K562 (cell line): ENCODE results near the gene OCEL1. TPM values are rescaled to one million over a fixed set of nuclear protein-coding genes. Genes with fewer than 3 reads are reported as not detected.

ENCODE experiments used
- ARID2 ChIP-seq: fragments of 450-650 bp; IDR thresholded peaks from 2 replicates; pipeline ENCODE4 v1.6.1; 2017; ENCODE audit warnings: antibody characterized with exemption, mild to moderate bottlenecking
- BRCA1 ChIP-seq, 2 experiments: fragments of 450-650 bp in 1 of 2; sonication (generic) in 1 of 2; formaldehyde crosslinking in 1 of 2; IDR thresholded peaks; 2 replicates each; pipeline versions ENCODE4 v1.5.0 to v1.6.1; 2017 to 2020; ENCODE audit warnings: mild to moderate bottlenecking in 1 of 2, missing genetic modification reagents in 1 of 2
- DACH1 ChIP-seq: fragments of 450-650 bp; IDR thresholded peaks from 2 replicates; pipeline ENCODE4 v1.6.1; 2018; ENCODE audit not compliant: partially characterized antibody
- ELF1 ChIP-seq: fragments of 200-800 bp; sonication (Bioruptor generic); IDR thresholded peaks from 2 replicates; pipeline ENCODE4 v1.6.1; 2016; ENCODE audit warnings: missing genetic modification characterization, missing compliant biosample characterization
- HOXB6 ChIP-seq: fragments of 250-450 bp; sonication (Bioruptor Pico); IDR thresholded peaks from 2 replicates; pipeline ENCODE4 v1.5.1; 2022; ENCODE audit warnings: mild to moderate bottlenecking, borderline replicate concordance
- POLR2B ChIP-seq: fragments of 450-650 bp; IDR thresholded peaks from 2 replicates; pipeline ENCODE4 v1.6.1; 2018; ENCODE audit warnings: low read depth; ENCODE audit not compliant: partially characterized antibody
- POLR2G ChIP-seq: fragments of 200-400 bp; formaldehyde crosslinking; IDR thresholded peaks from 2 replicates; pipeline ENCODE4 v1.6.1; 2017; ENCODE audit warnings: low read depth, mild to moderate bottlenecking, antibody characterized with exemption, low read length, moderate library complexity
- RBFOX2 ChIP-seq: fragments of 200-400 bp; formaldehyde crosslinking; IDR thresholded peaks from 2 replicates; pipeline ENCODE4 v1.6.1; 2017; ENCODE audit warnings: low read depth, mild to moderate bottlenecking, low read length, moderate library complexity
- RBM15 ChIP-seq: fragments of 200-400 bp; formaldehyde crosslinking; IDR thresholded peaks from 2 replicates; pipeline ENCODE4 v1.6.1; 2018; ENCODE audit warnings: mild to moderate bottlenecking, low read length, moderate library complexity; ENCODE audit not compliant: insufficient read depth
- ZNF282 ChIP-seq: sonication (generic); formaldehyde crosslinking; IDR thresholded peaks from 2 replicates; pipeline ENCODE4 v1.8.1; 2023; ENCODE audit warnings: missing genetic modification reagents
- ZNF778 ChIP-seq: fragments of 450-650 bp; formaldehyde crosslinking; IDR thresholded peaks from 2 replicates; pipeline ENCODE4 v1.4.0; 2020; ENCODE audit warnings: mild to moderate bottlenecking, moderate library complexity
- polyA plus RNA-seq, 8 experiments: library from polyadenylated mRNA; depleted of rRNA in 4 of 8; stranded (reverse) in 5 of 8; unstranded in 3 of 8; fragments of >200 nt; fragmentation: Nextera tagmentation in 2 of 8; fragmentation: Illumina TruSeq in 1 of 8; extraction: Ambion mirVana in 2 of 8; extraction: Trizol in 1 of 8; gene quantifications; 2 replicates each; pipeline versions ENCODE4 v1.2.1 to v1.2.3, GENCODE V29; 2011 to 2014; ENCODE audit warnings: inconsistent platforms in 1 of 8, missing spikeins in 1 of 8
- total RNA-seq, 7 experiments: library from RNA; depleted of rRNA in 6 of 7; stranded (reverse); fragments of >200 nt in 6 of 7; fragmentation: Illumina TruSeq in 2 of 7; extraction: Trizol in 2 of 7; gene quantifications; 2 replicates each; pipeline versions ENCODE4 v1.2.1 to v1.2.3, GENCODE V29; 2011 to 2021; ENCODE audit warnings: low replicate concordance in 1 of 7
- TF ChIP-seq, protein P1 (sequence below): IDR thresholded peaks from 2 replicates; pipeline ENCODE4 v1.6.1; 2012; ENCODE audit warnings: low read depth, low read length, improper control_type of control experiment, borderline replicate concordance
- TF ChIP-seq, protein P2 (sequence below): sonication (generic); formaldehyde crosslinking; IDR thresholded peaks from 2 replicates; pipeline ENCODE4 v1.8.0; 2023; ENCODE audit warnings: mild to moderate bottlenecking, missing genetic modification reagents
- TF ChIP-seq, protein P3 (sequence below): sonication (generic); formaldehyde crosslinking; IDR thresholded peaks from 2 replicates; pipeline ENCODE4 v1.8.0; 2023; ENCODE audit warnings: mild to moderate bottlenecking, missing genetic modification reagents
- TF ChIP-seq, protein P4 (sequence below): fragments of 150-350 bp; IDR thresholded peaks from 2 replicates; pipeline ENCODE4 v1.6.1; 2014; ENCODE audit warnings: low read depth, mild to moderate bottlenecking, low read length, borderline replicate concordance

OCEL1 gene
- total and polyA plus RNA-seq, 9 of the 15 experiments (the other 6 are each of a cell fraction or from before 2014, with no cell fraction given) = 8.0 to 38.0 (median 12.4) TPM

DNA sequence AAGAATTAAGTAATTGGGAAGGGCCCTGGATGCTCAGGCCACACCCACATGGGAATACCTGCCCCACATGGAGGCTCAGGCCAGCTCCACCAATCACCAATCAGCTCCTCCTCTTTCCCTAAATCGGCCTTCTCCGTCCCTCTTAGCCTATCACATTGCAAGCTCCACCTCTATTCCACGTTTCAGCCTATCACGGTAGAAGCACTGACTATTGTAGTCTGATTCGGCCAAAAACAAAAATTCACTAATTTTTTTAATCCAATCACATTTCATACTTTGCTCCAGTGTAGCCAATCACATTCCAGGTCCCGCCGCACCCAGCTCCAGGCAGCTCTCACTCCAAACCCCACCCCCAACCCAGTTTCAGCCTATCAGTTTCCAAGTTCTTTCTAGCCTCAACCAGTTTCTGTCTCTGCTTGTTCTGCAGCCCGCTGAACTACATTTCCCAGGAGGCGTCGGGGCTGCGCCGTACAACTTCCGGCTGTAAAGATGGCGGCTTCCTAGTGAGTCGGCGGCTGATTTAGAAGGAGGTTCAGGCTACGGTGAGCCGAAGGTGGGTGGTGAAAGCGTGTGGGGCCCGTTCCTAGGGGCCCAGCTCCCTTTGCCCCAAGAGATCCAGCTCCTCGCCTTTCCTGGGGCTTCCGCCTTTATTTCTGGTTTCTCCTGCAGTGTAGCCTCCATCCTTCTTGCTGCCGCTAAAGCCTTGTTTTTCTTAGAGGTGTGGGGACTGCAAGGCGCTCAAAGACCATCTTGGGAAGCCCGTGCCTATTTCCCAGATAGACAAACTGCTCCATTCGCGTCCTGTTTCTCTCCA, 41.2 kb downstream of the OCEL1 start, which contains the start of gene BABAM1 (continued):
- TF ChIP-seq, protein P1, sequence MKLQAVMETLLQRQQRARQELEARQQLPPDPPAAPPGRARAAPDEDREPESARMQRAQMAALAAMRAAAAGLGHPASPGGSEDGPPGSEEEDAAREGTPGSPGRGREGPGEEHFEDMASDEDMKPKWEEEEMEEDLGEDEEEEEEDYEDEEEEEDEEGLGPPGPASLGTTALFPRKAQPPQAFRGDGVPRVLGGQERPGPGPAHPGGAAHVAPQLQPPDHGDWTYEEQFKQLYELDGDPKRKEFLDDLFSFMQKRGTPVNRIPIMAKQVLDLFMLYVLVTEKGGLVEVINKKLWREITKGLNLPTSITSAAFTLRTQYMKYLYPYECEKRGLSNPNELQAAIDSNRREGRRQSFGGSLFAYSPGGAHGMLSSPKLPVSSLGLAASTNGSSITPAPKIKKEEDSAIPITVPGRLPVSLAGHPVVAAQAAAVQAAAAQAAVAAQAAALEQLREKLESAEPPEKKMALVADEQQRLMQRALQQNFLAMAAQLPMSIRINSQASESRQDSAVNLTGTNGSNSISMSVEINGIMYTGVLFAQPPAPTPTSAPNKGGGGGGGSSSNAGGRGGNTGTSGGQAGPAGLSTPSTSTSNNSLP = 0 out of 2 replicates have a peak, but pooled peaks have one; percentile 23
- TF ChIP-seq RBFOX2 = peak; percentile 69
- TF ChIP-seq ARID2 = no peak
- no peak for TF ChIP-seq ZNF778 (CRISPR knock-in tag)
- no peak for TF ChIP-seq RBM15
- TF ChIP-seq DACH1 = no peak
- TF ChIP-seq BRCA1 (IDR thresholded peaks at IDR 0.05) = no peak
- no peak for TF ChIP-seq BRCA1 (CRISPR knock-in tag; IDR thresholded peaks at IDR 0.05)
- peak; percentile 71 for TF ChIP-seq POLR2B
- TF ChIP-seq POLR2G = peak; percentile 73
- no peak for TF ChIP-seq HOXB6 (CRISPR knock-in tag)
- TF ChIP-seq, protein P2, sequence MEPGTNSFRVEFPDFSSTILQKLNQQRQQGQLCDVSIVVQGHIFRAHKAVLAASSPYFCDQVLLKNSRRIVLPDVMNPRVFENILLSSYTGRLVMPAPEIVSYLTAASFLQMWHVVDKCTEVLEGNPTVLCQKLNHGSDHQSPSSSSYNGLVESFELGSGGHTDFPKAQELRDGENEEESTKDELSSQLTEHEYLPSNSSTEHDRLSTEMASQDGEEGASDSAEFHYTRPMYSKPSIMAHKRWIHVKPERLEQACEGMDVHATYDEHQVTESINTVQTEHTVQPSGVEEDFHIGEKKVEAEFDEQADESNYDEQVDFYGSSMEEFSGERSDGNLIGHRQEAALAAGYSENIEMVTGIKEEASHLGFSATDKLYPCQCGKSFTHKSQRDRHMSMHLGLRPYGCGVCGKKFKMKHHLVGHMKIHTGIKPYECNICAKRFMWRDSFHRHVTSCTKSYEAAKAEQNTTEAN = no peak
- no peak for TF ChIP-seq ZNF282 (CRISPR knock-in tag)
- TF ChIP-seq, protein P3, sequence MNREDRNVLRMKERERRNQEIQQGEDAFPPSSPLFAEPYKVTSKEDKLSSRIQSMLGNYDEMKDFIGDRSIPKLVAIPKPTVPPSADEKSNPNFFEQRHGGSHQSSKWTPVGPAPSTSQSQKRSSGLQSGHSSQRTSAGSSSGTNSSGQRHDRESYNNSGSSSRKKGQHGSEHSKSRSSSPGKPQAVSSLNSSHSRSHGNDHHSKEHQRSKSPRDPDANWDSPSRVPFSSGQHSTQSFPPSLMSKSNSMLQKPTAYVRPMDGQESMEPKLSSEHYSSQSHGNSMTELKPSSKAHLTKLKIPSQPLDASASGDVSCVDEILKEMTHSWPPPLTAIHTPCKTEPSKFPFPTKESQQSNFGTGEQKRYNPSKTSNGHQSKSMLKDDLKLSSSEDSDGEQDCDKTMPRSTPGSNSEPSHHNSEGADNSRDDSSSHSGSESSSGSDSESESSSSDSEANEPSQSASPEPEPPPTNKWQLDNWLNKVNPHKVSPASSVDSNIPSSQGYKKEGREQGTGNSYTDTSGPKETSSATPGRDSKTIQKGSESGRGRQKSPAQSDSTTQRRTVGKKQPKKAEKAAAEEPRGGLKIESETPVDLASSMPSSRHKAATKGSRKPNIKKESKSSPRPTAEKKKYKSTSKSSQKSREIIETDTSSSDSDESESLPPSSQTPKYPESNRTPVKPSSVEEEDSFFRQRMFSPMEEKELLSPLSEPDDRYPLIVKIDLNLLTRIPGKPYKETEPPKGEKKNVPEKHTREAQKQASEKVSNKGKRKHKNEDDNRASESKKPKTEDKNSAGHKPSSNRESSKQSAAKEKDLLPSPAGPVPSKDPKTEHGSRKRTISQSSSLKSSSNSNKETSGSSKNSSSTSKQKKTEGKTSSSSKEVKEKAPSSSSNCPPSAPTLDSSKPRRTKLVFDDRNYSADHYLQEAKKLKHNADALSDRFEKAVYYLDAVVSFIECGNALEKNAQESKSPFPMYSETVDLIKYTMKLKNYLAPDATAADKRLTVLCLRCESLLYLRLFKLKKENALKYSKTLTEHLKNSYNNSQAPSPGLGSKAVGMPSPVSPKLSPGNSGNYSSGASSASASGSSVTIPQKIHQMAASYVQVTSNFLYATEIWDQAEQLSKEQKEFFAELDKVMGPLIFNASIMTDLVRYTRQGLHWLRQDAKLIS (CRISPR knock-in tag) = no peak
- TF ChIP-seq, protein P4, sequence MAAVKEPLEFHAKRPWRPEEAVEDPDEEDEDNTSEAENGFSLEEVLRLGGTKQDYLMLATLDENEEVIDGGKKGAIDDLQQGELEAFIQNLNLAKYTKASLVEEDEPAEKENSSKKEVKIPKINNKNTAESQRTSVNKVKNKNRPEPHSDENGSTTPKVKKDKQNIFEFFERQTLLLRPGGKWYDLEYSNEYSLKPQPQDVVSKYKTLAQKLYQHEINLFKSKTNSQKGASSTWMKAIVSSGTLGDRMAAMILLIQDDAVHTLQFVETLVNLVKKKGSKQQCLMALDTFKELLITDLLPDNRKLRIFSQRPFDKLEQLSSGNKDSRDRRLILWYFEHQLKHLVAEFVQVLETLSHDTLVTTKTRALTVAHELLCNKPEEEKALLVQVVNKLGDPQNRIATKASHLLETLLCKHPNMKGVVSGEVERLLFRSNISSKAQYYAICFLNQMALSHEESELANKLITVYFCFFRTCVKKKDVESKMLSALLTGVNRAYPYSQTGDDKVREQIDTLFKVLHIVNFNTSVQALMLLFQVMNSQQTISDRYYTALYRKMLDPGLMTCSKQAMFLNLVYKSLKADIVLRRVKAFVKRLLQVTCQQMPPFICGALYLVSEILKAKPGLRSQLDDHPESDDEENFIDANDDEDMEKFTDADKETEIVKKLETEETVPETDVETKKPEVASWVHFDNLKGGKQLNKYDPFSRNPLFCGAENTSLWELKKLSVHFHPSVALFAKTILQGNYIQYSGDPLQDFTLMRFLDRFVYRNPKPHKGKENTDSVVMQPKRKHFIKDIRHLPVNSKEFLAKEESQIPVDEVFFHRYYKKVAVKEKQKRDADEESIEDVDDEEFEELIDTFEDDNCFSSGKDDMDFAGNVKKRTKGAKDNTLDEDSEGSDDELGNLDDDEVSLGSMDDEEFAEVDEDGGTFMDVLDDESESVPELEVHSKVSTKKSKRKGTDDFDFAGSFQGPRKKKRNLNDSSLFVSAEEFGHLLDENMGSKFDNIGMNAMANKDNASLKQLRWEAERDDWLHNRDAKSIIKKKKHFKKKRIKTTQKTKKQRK = peak; percentile 71; the same call in 1 of the 2 replicates
- peak; percentile 82 for TF ChIP-seq ELF1 (tag)
